ENCODE results near the gene PRSS38. TPM values are rescaled to one million over a fixed set of nuclear protein-coding genes. Genes with fewer than 3 reads are reported as not detected.
A peak's percentile ranks its signal among the peaks of the same experiment; 100 is the strongest.

PRSS38 gene
- total and polyA plus RNA-seq, 2 experiments from 2014 or later = not detected

GRCh38 chr1:227790868-227791267 lies 24.6 kb upstream of the PRSS38 start:
- no peak overlapping the region for H3K27ac ChIP-seq
- 92 to 97% methylated on average over 4 of the region's 4 CpGs for WGBS, 2 experiments (ENCODE audit: low coverage in 1 of 2, low lambda C conversion rate in 2 of 2, missing lambda C conversion rate in 2 of 2)

GRCh38 chr1:227791425-227792143 lies 23.9 kb upstream of the PRSS38 start:
- 84 to 91% methylated on average over 6 of the region's 6 CpGs for WGBS, 2 experiments (ENCODE audit: low coverage in 1 of 2, low lambda C conversion rate in 2 of 2, missing lambda C conversion rate in 2 of 2)
- H3K4me2 ChIP-seq (ENCODE audit: unreplicated experiment) = no peak overlapping the region
- TF ChIP-seq EZH2 (IDR thresholded peaks at IDR 0.05; ENCODE audit: insufficient read depth, poor library complexity, severe bottlenecking) (no peak), EZH2phosphoT487 (IDR thresholded peaks at IDR 0.05; ENCODE audit: insufficient read depth, low read depth) (no peak)
- no peak overlapping the region for H3K27ac ChIP-seq
- no peaks in the 10 kb centered on the region for H4K20me1 ChIP-seq (ENCODE audit: insufficient read depth)
- H3K4me3 ChIP-seq = no peak overlapping the region
- in situ Hi-C loops (cut with MboI) = no loop called here
- peaks cover 17% of the 10 kb centered on the region for H3K4me1 ChIP-seq (ENCODE audit: insufficient read depth)
- no peaks in the 10 kb centered on the region for H3K27me3 ChIP-seq (replicated peaks; ENCODE audit: insufficient read depth)
- H3F3A ChIP-seq (ENCODE audit: insufficient read depth) = 0 out of 2 replicates have a peak, but pooled peaks cover 4% of the 10 kb centered on the region
- no peak for DNase-seq
- no peaks in the 10 kb centered on the region for H3K36me3 ChIP-seq (ENCODE audit: low read depth)
- no peaks in the 10 kb centered on the region for H3K9me3 ChIP-seq (ENCODE audit: low read depth)
- H3K9me2 ChIP-seq (ENCODE audit: insufficient read depth) = no peaks in the 10 kb centered on the region
- no peaks in the 10 kb centered on the region for H3K79me2 ChIP-seq (ENCODE audit: insufficient read depth)
- no peak overlapping the region for H2AFZ ChIP-seq
- H3K9ac ChIP-seq = no peak overlapping the region

More at GRCh38 chr1:227790868-227791267, 24.6 kb upstream of the PRSS38 start:
- no peaks in the 10 kb centered on the region for H3K36me3 ChIP-seq (ENCODE audit: low read depth)
- no peak overlapping the region for H3K9ac ChIP-seq
- H3K4me2 ChIP-seq (ENCODE audit: unreplicated experiment) = no peak overlapping the region
- peaks cover 17% of the 10 kb centered on the region for H3K4me1 ChIP-seq (ENCODE audit: insufficient read depth)
- TF ChIP-seq EZH2 (IDR thresholded peaks at IDR 0.05; ENCODE audit: insufficient read depth, poor library complexity, severe bottlenecking) (no peak), EZH2phosphoT487 (IDR thresholded peaks at IDR 0.05; ENCODE audit: insufficient read depth, low read depth) (no peak)
- H3K9me2 ChIP-seq (ENCODE audit: insufficient read depth) = no peaks in the 10 kb centered on the region
- H3K27me3 ChIP-seq (replicated peaks; ENCODE audit: insufficient read depth) = no peaks in the 10 kb centered on the region
- H3K79me2 ChIP-seq (ENCODE audit: insufficient read depth) = no peaks in the 10 kb centered on the region
- no peaks in the 10 kb centered on the region for H4K20me1 ChIP-seq (ENCODE audit: insufficient read depth)
- 0 out of 2 replicates have a peak, but pooled peaks cover 4% of the 10 kb centered on the region for H3F3A ChIP-seq (ENCODE audit: insufficient read depth)
- no peaks in the 10 kb centered on the region for H3K9me3 ChIP-seq (ENCODE audit: low read depth)
- in situ Hi-C loops (cut with MboI) = no loop called here
- H2AFZ ChIP-seq = no peak overlapping the region
- DNase-seq = no peak
- H3K4me3 ChIP-seq = no peak overlapping the region

- H3K4me3 ChIP-seq = no peak overlapping the region
- no peak for DNase-seq
- no peaks in the 10 kb centered on the region for H4K20me1 ChIP-seq (ENCODE audit: insufficient read depth)
- H3K4me2 ChIP-seq (ENCODE audit: unreplicated experiment) = no peak overlapping the region
- in situ Hi-C loops (cut with MboI) = no loop called here
- no peak overlapping the region for H3K27ac ChIP-seq
- 90 to 93% methylated on average over 19 of the region's 19 CpGs for WGBS, 2 experiments (ENCODE audit: low coverage in 1 of 2, low lambda C conversion rate in 2 of 2, missing lambda C conversion rate in 2 of 2)
- H3K9me3 ChIP-seq (ENCODE audit: low read depth) = no peaks in the 10 kb centered on the region
- no peaks in the 10 kb centered on the region for H3K79me2 ChIP-seq (ENCODE audit: insufficient read depth)
- no peaks in the 10 kb centered on the region for H3K9me2 ChIP-seq (ENCODE audit: insufficient read depth)
- peaks cover 17% of the 10 kb centered on the region for H3K4me1 ChIP-seq (ENCODE audit: insufficient read depth)
- no peak overlapping the region for H3K9ac ChIP-seq
- 0 out of 2 replicates have a peak, but pooled peaks cover 4% of the 10 kb centered on the region for H3F3A ChIP-seq (ENCODE audit: insufficient read depth)
- H3K27me3 ChIP-seq (replicated peaks; ENCODE audit: insufficient read depth) = no peaks in the 10 kb centered on the region
- H2AFZ ChIP-seq = no peak overlapping the region
- TF ChIP-seq EZH2phosphoT487 (IDR thresholded peaks at IDR 0.05; ENCODE audit: insufficient read depth, low read depth) = no peak
- no peaks in the 10 kb centered on the region for H3K36me3 ChIP-seq (ENCODE audit: low read depth)
Observed at GRCh38 chr1:227792216-227793078, 23.0 kb upstream of the PRSS38 start.

GRCh38 chr1:227793079-227793947 lies 22.2 kb upstream of the PRSS38 start:
- H3K36me3 ChIP-seq (ENCODE audit: low read depth) = no peaks in the 10 kb centered on the region

More at GRCh38 chr1:227793079-227793947, 22.2 kb upstream of the PRSS38 start:
- Histone ChIP-seq H3K4me1 (ENCODE audit: insufficient read depth) (peaks cover 17% of the 10 kb centered on the region), H3K9me3 (ENCODE audit: low read depth) (no peaks in the 10 kb centered on the region), H3F3A (ENCODE audit: insufficient read depth) (0 out of 2 replicates have a peak, but pooled peaks cover 4% of the 10 kb centered on the region), H3K27ac (peak overlapping the region; percentile 77), H3K9me2 (ENCODE audit: insufficient read depth) (no peaks in the 10 kb centered on the region), H3K4me2 (ENCODE audit: unreplicated experiment) (peak overlapping the region; percentile 12), H3K79me2 (ENCODE audit: insufficient read depth) (no peaks in the 10 kb centered on the region), H3K4me3 (no peak overlapping the region), H3K27me3 (replicated peaks; ENCODE audit: insufficient read depth) (no peaks in the 10 kb centered on the region), H2AFZ (peak overlapping the region; percentile 22; the same call in 1 of the 2 replicates), H4K20me1 (ENCODE audit: insufficient read depth) (no peaks in the 10 kb centered on the region), H3K9ac (peak overlapping the region; percentile 28)
- in situ Hi-C loops (cut with MboI) = no loop called here
- no peak for TF ChIP-seq EZH2phosphoT487 (IDR thresholded peaks at IDR 0.05; ENCODE audit: insufficient read depth, low read depth)
- TF ChIP-seq EZH2 (IDR thresholded peaks at IDR 0.05; ENCODE audit: insufficient read depth, poor library complexity, severe bottlenecking) = no peak
- 49 to 62% methylated on average over 8 to 10 of the region's 10 CpGs for WGBS, 2 experiments (ENCODE audit: low coverage in 1 of 2, low lambda C conversion rate in 2 of 2, missing lambda C conversion rate in 2 of 2)
- DNase-seq = no peak

All from GM23248 (cell line).